Ishikawa (cell line): ENCODE data around the gene RNF125.

ENCODE experiments used
- EP300 ChIP-seq: IDR thresholded peaks from 2 replicates; pipeline ENCODE4 v1.6.1; 2012; ENCODE audit warnings: borderline replicate concordance
- NFIC ChIP-seq: IDR thresholded peaks from 2 replicates; pipeline ENCODE4 v1.6.1; 2012
- REST ChIP-seq: IDR thresholded peaks from 2 replicates; pipeline ENCODE4 v1.6.1; 2012; ENCODE audit warnings: low read depth, mild to moderate bottlenecking
- USF1 ChIP-seq: IDR thresholded peaks from 2 replicates; pipeline ENCODE4 v1.6.1; 2012
- YY1 ChIP-seq: IDR thresholded peaks from 2 replicates; pipeline ENCODE4 v1.6.1; 2012; ENCODE audit warnings: low read depth
- ZBTB7A ChIP-seq: IDR thresholded peaks from 2 replicates; pipeline ENCODE4 v1.6.1; 2012; ENCODE audit warnings: low read depth

- TF ChIP-seq REST = no peak
- TF ChIP-seq USF1 = no peak
- no peak for TF ChIP-seq NFIC
- TF ChIP-seq ZBTB7A = no peak
- no peak for TF ChIP-seq YY1
- TF ChIP-seq EP300 = no peak
Observed at GRCh38 chr18:32011193-32011592, 7.4 kb upstream of the RNF125 start.
